Sigmoid colon (tissue), 4 donors: Measurements from ENCODE around the gene AKAP8.

Experiments used
- CTCF ChIP-seq, 4 experiments: fragments of 450-650 bp in 3 of 4; fragments of 200-600 bp in 1 of 4; IDR thresholded peaks; one replicate each; pipeline ENCODE4 v1.5.1; 2016 to 2019; ENCODE audit warnings: antibody characterized with exemption in 4 of 4, mild to moderate bottlenecking in 3 of 4, moderate library complexity in 2 of 4
- EP300 ChIP-seq, 4 donors: sonication (generic); formaldehyde crosslinking; IDR thresholded peaks; one replicate each; pipeline ENCODE4 v1.6.1; 2017; ENCODE audit warnings: antibody characterized with exemption in 4 of 4
- POLR2A ChIP-seq, 2 donors: fragments of 450-650 bp; IDR thresholded peaks; one replicate each; pipeline ENCODE4 v1.6.1; 2016; ENCODE audit warnings: antibody characterized with exemption in 2 of 2, mild to moderate bottlenecking in 2 of 2, moderate library complexity in 2 of 2
- POLR2AphosphoS5 ChIP-seq, 4 donors: sonication (generic); formaldehyde crosslinking; IDR thresholded peaks; one replicate each; pipeline ENCODE4 v1.6.1; 2017; ENCODE audit warnings: antibody characterized with exemption in 4 of 4

GRCh38 chr19:15320116-15320515 lies 59.5 kb downstream of the AKAP8 start:
- TF ChIP-seq CTCF (IDR thresholded peaks at IDR 0.05): no peak
- no peak for TF ChIP-seq POLR2AphosphoS5 (IDR thresholded peaks at IDR 0.05)
- no peak for TF ChIP-seq POLR2A (IDR thresholded peaks at IDR 0.05)
- no peak for TF ChIP-seq EP300 (IDR thresholded peaks at IDR 0.05)
